GM12874 (cell line): ENCODE data around the gene BSCL2.

ENCODE experiments used
- TF ChIP-seq, protein P1 (sequence below): IDR thresholded peaks from 2 replicates; pipeline ENCODE4 v1.5.1; 2011; ENCODE audit warnings: low read depth, mild to moderate bottlenecking, control low read depth, low read length, moderate library complexity; ENCODE audit not compliant: insufficient read depth

BSCL2 gene

DNA sequence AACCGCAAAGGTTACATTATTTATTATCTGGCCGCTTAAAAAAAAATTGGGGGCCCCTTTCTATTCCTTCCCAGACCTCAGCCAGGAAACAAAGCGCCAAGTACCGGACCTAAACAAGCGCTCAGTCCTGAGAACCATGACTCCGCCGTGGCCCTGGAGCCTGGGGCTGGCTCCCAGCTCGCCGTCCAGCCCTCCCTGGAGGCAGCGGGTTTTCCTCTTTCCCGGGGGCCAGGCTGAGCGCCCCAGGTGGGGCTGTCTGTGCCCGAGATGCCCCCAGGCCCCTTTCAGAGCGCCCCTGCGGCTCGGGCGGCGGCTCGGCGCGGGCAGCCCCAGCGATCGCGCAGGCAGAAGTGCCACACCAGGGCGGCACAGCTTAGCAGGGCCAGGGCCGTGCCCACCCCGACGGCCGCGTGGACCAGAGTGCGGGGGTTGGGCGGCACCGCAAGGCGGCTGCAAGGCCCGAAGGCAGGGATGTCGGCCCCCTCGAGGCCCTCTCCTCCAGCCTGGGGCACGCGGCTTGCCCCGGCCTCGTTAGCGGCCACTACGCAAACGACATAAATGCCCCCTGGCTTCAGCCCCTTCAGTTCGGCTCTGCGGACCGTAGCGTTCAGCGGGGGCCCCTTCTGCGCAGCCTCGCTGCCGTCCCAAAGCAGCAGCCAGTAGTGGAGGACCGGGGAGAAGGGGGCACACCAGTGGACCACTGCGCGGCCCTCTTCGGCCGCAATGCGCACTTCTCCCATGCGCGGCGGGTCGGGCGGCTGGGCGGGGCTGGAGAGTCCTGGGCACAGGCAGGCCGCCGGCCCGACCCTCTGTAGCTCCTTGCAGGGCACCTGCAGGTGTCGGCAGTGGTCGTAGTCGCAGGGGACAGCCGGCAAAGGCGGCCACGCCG is 19.5 kb downstream of the BSCL2 start:
- TF ChIP-seq, protein P1, sequence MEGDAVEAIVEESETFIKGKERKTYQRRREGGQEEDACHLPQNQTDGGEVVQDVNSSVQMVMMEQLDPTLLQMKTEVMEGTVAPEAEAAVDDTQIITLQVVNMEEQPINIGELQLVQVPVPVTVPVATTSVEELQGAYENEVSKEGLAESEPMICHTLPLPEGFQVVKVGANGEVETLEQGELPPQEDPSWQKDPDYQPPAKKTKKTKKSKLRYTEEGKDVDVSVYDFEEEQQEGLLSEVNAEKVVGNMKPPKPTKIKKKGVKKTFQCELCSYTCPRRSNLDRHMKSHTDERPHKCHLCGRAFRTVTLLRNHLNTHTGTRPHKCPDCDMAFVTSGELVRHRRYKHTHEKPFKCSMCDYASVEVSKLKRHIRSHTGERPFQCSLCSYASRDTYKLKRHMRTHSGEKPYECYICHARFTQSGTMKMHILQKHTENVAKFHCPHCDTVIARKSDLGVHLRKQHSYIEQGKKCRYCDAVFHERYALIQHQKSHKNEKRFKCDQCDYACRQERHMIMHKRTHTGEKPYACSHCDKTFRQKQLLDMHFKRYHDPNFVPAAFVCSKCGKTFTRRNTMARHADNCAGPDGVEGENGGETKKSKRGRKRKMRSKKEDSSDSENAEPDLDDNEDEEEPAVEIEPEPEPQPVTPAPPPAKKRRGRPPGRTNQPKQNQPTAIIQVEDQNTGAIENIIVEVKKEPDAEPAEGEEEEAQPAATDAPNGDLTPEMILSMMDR = no peak

- TF ChIP-seq, protein P1 = no peak
Observed at GRCh38 chr11:62682518-62682917, 24.7 kb downstream of the BSCL2 start.

DNA sequence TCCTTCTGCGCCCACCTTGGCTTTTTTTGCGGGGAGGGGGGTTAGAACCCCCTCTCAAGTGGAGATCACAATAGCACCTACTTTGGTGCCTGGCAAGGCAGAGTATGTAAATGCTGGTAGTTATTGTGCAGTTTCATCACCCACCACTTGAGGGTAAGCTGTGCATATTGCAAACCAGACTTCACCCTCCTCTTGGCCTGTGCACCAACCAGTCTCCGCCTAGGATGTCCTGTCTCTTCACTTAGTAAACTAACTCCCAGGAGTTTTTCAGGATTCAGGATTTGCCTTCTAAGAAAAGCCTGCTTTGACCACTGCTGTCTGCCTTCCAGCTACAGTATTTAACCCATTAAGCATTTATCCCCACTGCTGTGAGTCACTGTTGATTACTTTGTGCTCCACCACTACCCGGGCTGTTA is 26.4 kb downstream of the BSCL2 start:
- TF ChIP-seq, protein P1 = peak; percentile 65

DNA sequence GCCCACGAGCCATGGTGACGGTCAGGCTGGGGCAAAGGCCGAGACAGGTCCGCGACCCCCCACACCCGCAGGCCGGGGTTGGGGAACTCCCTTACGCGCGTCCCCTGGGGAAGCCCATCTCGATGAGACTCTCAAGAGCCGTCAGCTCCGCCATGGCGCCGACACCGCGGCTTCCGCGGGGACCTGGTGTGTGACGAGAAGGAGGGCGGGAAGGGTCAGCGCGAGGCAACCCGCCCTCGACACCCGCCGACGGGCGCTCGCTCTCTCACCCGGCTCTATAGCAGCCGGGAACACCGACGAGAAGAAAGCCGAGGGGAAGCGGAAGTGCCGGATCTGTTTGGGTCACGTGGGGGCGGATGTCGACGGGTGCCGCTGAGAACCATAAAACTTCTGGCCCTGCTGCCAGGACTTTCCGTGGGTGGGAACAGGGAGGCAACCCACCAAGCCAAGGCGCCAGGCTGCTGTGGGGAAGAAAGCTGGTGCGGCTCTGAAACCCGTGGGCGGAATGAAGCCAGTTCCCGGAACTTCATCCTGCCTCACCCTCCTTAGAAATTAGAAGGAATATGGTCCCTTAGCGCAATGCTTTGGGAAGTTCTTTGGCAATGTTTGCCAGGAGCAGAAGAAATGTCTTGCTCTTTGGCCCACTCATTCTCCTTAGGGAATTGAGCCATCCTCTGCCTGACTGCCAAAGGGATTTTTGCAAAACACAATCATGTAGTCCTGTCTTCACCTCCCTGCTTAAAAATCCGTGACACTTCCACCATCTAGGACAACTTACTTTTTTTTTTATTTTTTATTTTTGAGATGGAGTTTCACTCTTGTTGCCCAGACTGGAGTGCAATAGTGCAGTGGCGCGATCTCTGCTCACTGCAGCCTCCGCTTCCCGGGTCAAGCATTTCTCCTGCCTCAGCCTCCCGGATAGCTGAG is 28.2 kb downstream of the BSCL2 start, which contains the start of gene UBXN1:
Gene UBXN1 (minus strand): TSS at position 304 of the 927 bp plus-strand sequence. CDS start 150 bp downstream, at position 154.
- TF ChIP-seq, protein P1 = no peak

DNA sequence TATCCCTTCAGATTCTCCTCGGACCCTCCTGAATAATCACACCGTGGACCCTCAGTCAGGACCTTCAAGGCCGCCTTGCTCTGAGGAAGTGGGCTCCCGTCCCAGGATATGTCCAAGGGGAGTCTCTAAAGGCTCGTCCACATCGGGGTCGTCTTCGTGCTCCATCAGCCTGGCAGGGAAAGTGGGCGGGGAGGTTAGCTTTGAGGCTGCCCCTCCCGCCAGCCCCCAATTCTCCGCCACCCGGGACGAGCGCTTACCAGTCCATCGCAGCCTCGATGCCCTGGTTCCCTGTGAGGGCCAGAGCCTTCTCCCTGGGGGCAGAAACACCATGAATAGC is 28.8 kb downstream of the BSCL2 start:
- TF ChIP-seq, protein P1 = no peak

DNA sequence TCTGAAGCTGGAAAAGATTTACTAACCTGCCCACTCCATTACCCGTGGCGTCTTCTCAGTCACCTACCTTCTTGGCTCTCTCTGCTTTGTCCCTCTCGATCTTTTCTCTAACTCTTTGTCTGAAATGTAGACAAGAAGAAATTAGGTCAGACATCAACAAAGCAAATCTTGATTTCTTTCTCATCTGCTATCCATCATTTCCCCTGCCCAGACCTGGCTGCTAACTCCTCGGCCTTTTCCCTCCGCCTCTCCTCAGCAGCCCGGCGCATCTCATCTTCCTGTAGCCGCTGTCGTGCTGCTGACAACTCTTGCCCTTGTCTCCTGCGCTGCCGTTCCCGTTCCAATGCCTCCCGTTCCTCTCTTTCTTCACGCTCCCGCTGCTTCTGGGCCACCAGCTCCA is 29.5 kb downstream of the BSCL2 start:
- TF ChIP-seq, protein P1 = no peak

DNA sequence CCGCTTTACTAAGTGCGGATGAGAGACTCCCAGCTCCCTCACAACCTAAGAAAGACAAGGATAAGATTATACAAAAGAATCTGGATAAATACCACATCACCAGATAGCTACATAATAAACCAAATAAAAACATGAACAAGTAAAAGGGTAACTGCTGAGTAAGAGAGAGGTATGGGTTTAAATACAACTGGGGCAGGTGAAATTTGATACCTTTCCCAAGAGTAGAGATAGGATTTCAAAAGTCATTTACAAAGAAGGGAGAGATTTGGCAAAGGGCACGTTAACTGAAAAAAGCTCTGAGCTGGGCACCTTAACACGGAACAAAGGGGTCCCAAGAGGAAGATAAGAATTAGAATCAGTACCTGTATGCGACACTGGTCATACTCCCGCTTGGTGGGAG is 30.1 kb downstream of the BSCL2 start:
- TF ChIP-seq, protein P1 = no peak
